Epithelial cell of proximal tubule (primary cell): Measurements from ENCODE around the gene ROR1. TPM values are rescaled to one million over a fixed set of nuclear protein-coding genes. Genes with fewer than 3 reads are reported as not detected.

ENCODE experiments used
- DNase-seq: peaks from one replicate; pipeline ENCODE4 v3.0.0-alpha.2; 2011; ENCODE audit warnings: low read depth
- H3K4me3 ChIP-seq: 2 replicates; pipeline ENCODE4 v1.5.1; 2011; ENCODE audit warnings: low read depth, mild to moderate bottlenecking, low read length
- total RNA-seq: library from RNA; depleted of rRNA; stranded (reverse); fragments of >200 nt; gene quantifications from 2 replicates; pipeline ENCODE4 v1.2.3, GENCODE V29; 2015
- TF ChIP-seq, protein P1 (sequence below): conservative IDR thresholded peaks from 2 replicates; pipeline ENCODE4 v1.5.1; 2012; ENCODE audit warnings: low read depth, mild to moderate bottlenecking, low read length

ROR1 gene
- total RNA-seq, 1 donor from 2014 or later = 5.9 TPM

DNA sequence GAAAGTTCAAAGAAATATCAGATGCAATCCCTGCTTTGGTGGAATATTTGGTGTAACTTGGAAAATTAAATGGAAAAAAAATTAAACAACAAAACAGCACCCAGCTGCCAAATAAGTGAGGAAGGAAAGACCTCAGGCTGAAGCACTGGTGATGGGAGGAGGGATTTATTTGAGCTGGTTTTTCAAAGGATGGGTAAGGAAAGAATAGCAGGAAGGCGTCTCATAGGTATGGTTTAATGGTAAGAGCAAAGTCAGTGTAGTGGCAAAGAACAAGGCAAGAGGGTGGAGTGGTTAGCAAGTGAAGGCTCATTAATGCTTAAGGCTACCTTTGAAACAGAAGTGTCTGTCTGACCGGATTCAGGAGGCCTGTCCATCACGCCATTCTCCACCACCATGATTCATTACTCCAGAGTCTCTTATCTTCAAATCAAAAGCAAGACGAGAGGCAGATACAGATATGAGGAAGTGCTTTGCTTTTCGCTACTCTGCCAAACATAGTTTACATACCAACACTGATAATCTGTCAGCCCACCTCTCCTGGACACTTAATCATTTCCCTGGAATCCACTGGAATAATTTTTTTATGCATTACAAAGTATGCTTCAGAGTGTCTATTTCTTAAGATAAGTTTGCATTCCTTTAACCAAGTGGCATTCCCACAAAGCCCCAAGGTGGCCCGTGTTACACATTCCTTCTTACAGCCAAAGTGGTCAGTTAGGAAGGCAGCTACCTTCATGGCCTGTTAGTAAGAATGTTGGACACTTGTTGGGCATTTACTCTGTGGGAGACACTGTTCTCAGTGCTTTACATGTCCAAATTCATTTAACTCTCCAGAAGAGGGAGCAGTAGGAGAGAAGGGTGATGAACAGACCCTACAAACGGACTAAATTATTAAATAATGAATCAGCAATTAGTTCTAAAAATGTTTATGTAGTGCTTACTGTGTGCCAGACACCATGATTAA lies 146.6 kb downstream of the ROR1 start:
- no peak for DNase-seq
- no peak overlapping the region for H3K4me3 ChIP-seq
- TF ChIP-seq, protein P1, sequence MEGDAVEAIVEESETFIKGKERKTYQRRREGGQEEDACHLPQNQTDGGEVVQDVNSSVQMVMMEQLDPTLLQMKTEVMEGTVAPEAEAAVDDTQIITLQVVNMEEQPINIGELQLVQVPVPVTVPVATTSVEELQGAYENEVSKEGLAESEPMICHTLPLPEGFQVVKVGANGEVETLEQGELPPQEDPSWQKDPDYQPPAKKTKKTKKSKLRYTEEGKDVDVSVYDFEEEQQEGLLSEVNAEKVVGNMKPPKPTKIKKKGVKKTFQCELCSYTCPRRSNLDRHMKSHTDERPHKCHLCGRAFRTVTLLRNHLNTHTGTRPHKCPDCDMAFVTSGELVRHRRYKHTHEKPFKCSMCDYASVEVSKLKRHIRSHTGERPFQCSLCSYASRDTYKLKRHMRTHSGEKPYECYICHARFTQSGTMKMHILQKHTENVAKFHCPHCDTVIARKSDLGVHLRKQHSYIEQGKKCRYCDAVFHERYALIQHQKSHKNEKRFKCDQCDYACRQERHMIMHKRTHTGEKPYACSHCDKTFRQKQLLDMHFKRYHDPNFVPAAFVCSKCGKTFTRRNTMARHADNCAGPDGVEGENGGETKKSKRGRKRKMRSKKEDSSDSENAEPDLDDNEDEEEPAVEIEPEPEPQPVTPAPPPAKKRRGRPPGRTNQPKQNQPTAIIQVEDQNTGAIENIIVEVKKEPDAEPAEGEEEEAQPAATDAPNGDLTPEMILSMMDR = peak; percentile 49

DNA sequence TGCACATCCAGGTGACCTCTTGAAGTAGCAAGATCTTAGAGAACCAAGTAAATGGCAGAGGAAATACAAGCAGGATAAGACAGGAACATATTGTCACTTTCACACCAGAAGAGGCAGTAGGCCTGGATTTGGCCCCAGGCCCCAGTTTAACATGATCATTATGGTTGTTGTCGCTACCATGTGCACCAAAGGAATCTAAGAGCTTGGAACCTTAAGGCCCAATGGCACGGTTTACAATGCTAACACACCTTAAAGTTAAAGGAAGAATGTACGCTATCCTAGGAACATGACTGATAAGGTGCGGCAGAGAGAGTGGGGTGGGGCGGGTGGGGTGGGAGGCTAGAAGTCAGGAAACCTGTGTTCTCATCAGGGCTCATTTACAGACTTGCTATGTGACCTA lies 147.5 kb downstream of the ROR1 start:
- no peak overlapping the region for H3K4me3 ChIP-seq
- no peak for DNase-seq
- TF ChIP-seq, protein P1 = no peak

- DNase-seq = no peak
- H3K4me3 ChIP-seq = no peak overlapping the region
- TF ChIP-seq, protein P1 = no peak
These were observed 148.0 kb downstream of the ROR1 start for GRCh38 chr1:63921802-63922201.

DNA sequence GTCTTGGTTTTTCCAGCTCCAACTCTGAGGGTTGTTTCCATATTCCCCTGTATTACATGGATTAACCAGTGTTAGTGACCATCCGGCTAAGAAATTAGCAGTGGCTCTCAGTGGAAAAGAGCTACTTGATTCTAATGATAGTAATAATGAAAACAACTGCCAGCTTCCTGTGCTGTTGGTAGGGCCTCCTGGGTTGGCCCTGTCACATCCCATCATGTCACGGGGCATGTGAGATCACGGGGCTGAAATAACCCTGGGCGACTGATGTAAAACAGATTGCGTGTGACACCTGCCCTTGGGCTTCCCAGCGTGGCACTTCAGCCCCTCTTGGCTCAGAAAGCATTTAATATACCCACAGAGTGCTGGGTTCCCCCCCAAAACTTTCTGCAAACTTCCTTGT lies 149.0 kb downstream of the ROR1 start:
- H3K4me3 ChIP-seq = no peak overlapping the region
- TF ChIP-seq, protein P1 = no peak
- DNase-seq = no peak

DNA sequence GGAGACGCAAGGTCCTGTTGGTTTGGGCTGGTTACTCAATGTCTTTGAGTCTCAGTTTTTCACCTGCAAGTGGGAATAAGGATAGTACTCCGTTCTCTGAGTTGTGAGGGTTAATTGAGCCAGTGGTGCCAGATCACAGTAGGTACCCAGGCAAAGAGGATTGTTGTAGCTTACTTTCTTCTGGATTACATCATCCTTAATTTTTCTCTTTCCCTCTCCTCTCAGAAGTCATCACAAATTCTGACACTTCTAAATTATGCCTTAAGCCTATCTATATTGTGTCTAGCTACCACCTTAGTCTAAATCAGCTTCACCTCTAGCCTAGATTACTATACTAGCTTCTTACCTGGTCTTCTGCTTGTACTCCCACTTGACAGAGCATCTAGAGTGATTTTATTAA lies 149.5 kb downstream of the ROR1 start:
- no peak for DNase-seq
- no peak overlapping the region for H3K4me3 ChIP-seq
- TF ChIP-seq, protein P1 = no peak

GRCh38 chr1:63924600-63924999 lies 150.8 kb downstream of the ROR1 start:
- H3K4me3 ChIP-seq = no peak overlapping the region
- TF ChIP-seq, protein P1 = peak; percentile 28
- no peak for DNase-seq
